Neural cell (in vitro differentiated cells): Measurements from ENCODE around the gene ATP11A. TPM values are rescaled to one million over a fixed set of nuclear protein-coding genes. Genes with fewer than 3 reads are reported as not detected.

Experiments used
- H2AFZ ChIP-seq: fragments of 200-600, 300-800 bp; sonication (generic), shearing (Covaris generic); 2 replicates; pipeline ENCODE4 v1.6.0; 2014; ENCODE audit warnings: low read depth, mild to moderate bottlenecking, antibody characterized with exemption, low read length, moderate library complexity
- H3F3A ChIP-seq: fragments of 200-600 bp; shearing (Covaris generic); 2 replicates; pipeline ENCODE4 v1.6.1; 2016; ENCODE audit warnings: mild to moderate bottlenecking, moderate library complexity, mixed read lengths, antibody characterized with exemption, low read length; ENCODE audit not compliant: insufficient read depth, poor library complexity, severe bottlenecking
- H3K27ac ChIP-seq: fragments of 200-600, 300-800 bp; sonication (generic), shearing (Covaris generic); 2 replicates; pipeline ENCODE4 v1.5.1; 2014; ENCODE audit warnings: mild to moderate bottlenecking, low read length, moderate library complexity
- H3K27me3 ChIP-seq: fragments of 300-800, 200-600 bp; sonication (generic), shearing (Covaris generic); 2 replicates; pipeline ENCODE4 v1.6.0; 2014; ENCODE audit warnings: mild to moderate bottlenecking, low read depth, low read length, moderate library complexity; ENCODE audit not compliant: insufficient read depth
- H3K36me3 ChIP-seq: fragments of 300-800, 200-600 bp; sonication (generic), shearing (Covaris generic); 2 replicates; pipeline ENCODE4 v1.5.1; 2014; ENCODE audit warnings: mild to moderate bottlenecking, antibody characterized with exemption, low read length, moderate library complexity; ENCODE audit not compliant: insufficient read depth
- H3K4me2 ChIP-seq: fragments of 300-800, 200-600 bp; sonication (generic), shearing (Covaris generic); 2 replicates; pipeline ENCODE4 v1.6.0; 2014; ENCODE audit warnings: mild to moderate bottlenecking, low read length
- H3K4me3 ChIP-seq: fragments of 300-800, 200-600 bp; sonication (generic), shearing (Covaris generic); 2 replicates; pipeline ENCODE4 v1.5.1; 2014; ENCODE audit warnings: mild to moderate bottlenecking, low read length, moderate library complexity
- H3K79me2 ChIP-seq: fragments of 200-600 bp; shearing (Covaris generic); replicated peaks from 2 replicates; pipeline ENCODE4 v1.6.0; 2014; ENCODE audit warnings: mild to moderate bottlenecking, low read length, moderate library complexity; ENCODE audit not compliant: insufficient read depth
- H3K9ac ChIP-seq: fragments of 300-800, 200-600 bp; sonication (generic), shearing (Covaris generic); 2 replicates; pipeline ENCODE4 v1.6.1; 2016; ENCODE audit warnings: mild to moderate bottlenecking, low read length, mixed read lengths
- H3K9me2 ChIP-seq: fragments of 200-600 bp; shearing (Covaris generic); 2 replicates; pipeline ENCODE4 v1.6.1; 2016; ENCODE audit warnings: mild to moderate bottlenecking, low read length, mixed read lengths; ENCODE audit not compliant: insufficient read depth
- H3K9me3 ChIP-seq: fragments of 200-600, 300-800 bp; sonication (generic), shearing (Covaris generic); 2 replicates; pipeline ENCODE4 v1.6.1; 2016; ENCODE audit warnings: mild to moderate bottlenecking, mixed run types, low read length, moderate library complexity, mixed read lengths
- H4K20me1 ChIP-seq: fragments of 200-600 bp; shearing (Covaris generic); 2 replicates; pipeline ENCODE4 v1.6.1; 2016; ENCODE audit warnings: mild to moderate bottlenecking, mixed run types; ENCODE audit not compliant: insufficient read depth
- CTCF ChIP-seq: fragments of 450-650 bp; IDR thresholded peaks from 2 replicates; pipeline ENCODE4 v1.5.1; 2014; ENCODE audit warnings: antibody characterized with exemption, mild to moderate bottlenecking, moderate library complexity; ENCODE audit not compliant: poor library complexity, severe bottlenecking
- EP300 ChIP-seq: fragments of 450-650 bp; conservative IDR thresholded peaks from 2 replicates; pipeline ENCODE4 v1.6.1; 2014; ENCODE audit warnings: antibody characterized with exemption, mild to moderate bottlenecking, moderate library complexity; ENCODE audit not compliant: poor library complexity, severe bottlenecking
- EZH2 ChIP-seq: fragments of 200-600, 300-800 bp; shearing (Covaris generic), sonication (generic); IDR thresholded peaks from 2 replicates; pipeline ENCODE4 v1.6.1; 2014; ENCODE audit warnings: antibody characterized with exemption, low read length, borderline replicate concordance, mild to moderate bottlenecking; ENCODE audit not compliant: insufficient read depth, poor library complexity, severe bottlenecking
- MXI1 ChIP-seq: fragments of 450-650 bp; conservative IDR thresholded peaks from 2 replicates; pipeline ENCODE4 v1.6.1; 2014; ENCODE audit warnings: antibody characterized with exemption, mild to moderate bottlenecking; ENCODE audit not compliant: poor library complexity, severe bottlenecking
- POLR2AphosphoS5 ChIP-seq: IDR thresholded peaks from 2 replicates; pipeline ENCODE4 v1.6.1; 2012
- RAD21 ChIP-seq: fragments of 450-650 bp; conservative IDR thresholded peaks from 2 replicates; pipeline ENCODE4 v1.6.1; 2014; ENCODE audit warnings: antibody characterized with exemption, mild to moderate bottlenecking, moderate library complexity
- REST ChIP-seq: IDR thresholded peaks from 2 replicates; pipeline ENCODE4 v1.6.1; 2012; ENCODE audit warnings: borderline replicate concordance
- SMC3 ChIP-seq: fragments of 450-650 bp; conservative IDR thresholded peaks from 2 replicates; pipeline ENCODE4 v1.6.1; 2014; ENCODE audit warnings: antibody characterized with exemption, mild to moderate bottlenecking, moderate library complexity; ENCODE audit not compliant: poor library complexity
- TAF1 ChIP-seq: IDR thresholded peaks from 2 replicates; pipeline ENCODE4 v1.6.1; 2012; ENCODE audit warnings: low read depth
- polyA plus RNA-seq: library from polyadenylated mRNA; depleted of rRNA; stranded (reverse); fragments of >200 nt; gene quantifications from 2 replicates; pipeline ENCODE4 v1.2.3, GENCODE V29; 2014

Gene ATP11A
- polyA plus RNA-seq, 1 donor from 2014 or later: 3.0 TPM

GRCh38 chr13:112651750-112652511, 37.9 kb upstream of the ATP11A start:
- TF ChIP-seq EZH2 (no peak), POLR2AphosphoS5 (no peak), MXI1 (no peak), SMC3 (no peak)
- no peaks in the 10 kb centered on the region for H3K36me3 ChIP-seq
- no peak overlapping the region for H3K9ac ChIP-seq
- H3K4me2 ChIP-seq: no peak overlapping the region
- no peak overlapping the region for H3K27ac ChIP-seq
- no peaks in the 10 kb centered on the region for H3F3A ChIP-seq
- H3K4me3 ChIP-seq: no peak overlapping the region
- H3K9me2 ChIP-seq: no peaks in the 10 kb centered on the region
- H3K9me3 ChIP-seq: no peaks in the 10 kb centered on the region
- no peak overlapping the region for H2AFZ ChIP-seq
- H3K79me2 ChIP-seq: no peaks in the 10 kb centered on the region
- H4K20me1 ChIP-seq: no peaks in the 10 kb centered on the region
- H3K27me3 ChIP-seq: no peaks in the 10 kb centered on the region

- H3F3A ChIP-seq: no peaks in the 10 kb centered on the region
- no peaks in the 10 kb centered on the region for H3K9me2 ChIP-seq
- no peaks in the 10 kb centered on the region for H4K20me1 ChIP-seq
- no peaks in the 10 kb centered on the region for H3K79me2 ChIP-seq
- no peaks in the 10 kb centered on the region for H3K27me3 ChIP-seq
- no peak overlapping the region for H3K4me2 ChIP-seq
- H3K9me3 ChIP-seq: no peaks in the 10 kb centered on the region
- no peak overlapping the region for H3K9ac ChIP-seq
- no peak overlapping the region for H3K4me3 ChIP-seq
- TF ChIP-seq RAD21 (no peak), TAF1 (no peak), CTCF (no peak)
- H2AFZ ChIP-seq: no peak overlapping the region
- no peak overlapping the region for H3K27ac ChIP-seq
- no peaks in the 10 kb centered on the region for H3K36me3 ChIP-seq
Measured at GRCh38 chr13:112652512-112653070, 37.2 kb upstream of the ATP11A start.

- no peak for TF ChIP-seq SMC3
- Histone ChIP-seq H2AFZ (no peak overlapping the region), H3K9me2 (no peaks in the 10 kb centered on the region), H3K9me3 (no peaks in the 10 kb centered on the region), H3F3A (no peaks in the 10 kb centered on the region), H3K27me3 (no peaks in the 10 kb centered on the region), H3K4me3 (no peak overlapping the region), H3K27ac (no peak overlapping the region), H4K20me1 (no peaks in the 10 kb centered on the region), H3K9ac (no peak overlapping the region), H3K36me3 (no peaks in the 10 kb centered on the region), H3K4me2 (no peak overlapping the region), H3K79me2 (no peaks in the 10 kb centered on the region)
Measured at GRCh38 chr13:112653071-112653470, 36.8 kb upstream of the ATP11A start.

- Histone ChIP-seq H3K4me3 (no peak overlapping the region), H4K20me1 (no peaks in the 10 kb centered on the region), H3K36me3 (no peaks in the 10 kb centered on the region), H2AFZ (no peak overlapping the region), H3K79me2 (no peaks in the 10 kb centered on the region), H3K27me3 (no peaks in the 10 kb centered on the region), H3K4me2 (no peak overlapping the region), H3K9me3 (no peaks in the 10 kb centered on the region), H3F3A (no peaks in the 10 kb centered on the region), H3K27ac (no peak overlapping the region), H3K9me2 (no peaks in the 10 kb centered on the region), H3K9ac (no peak overlapping the region)
- no peak for TF ChIP-seq EZH2
- no peak for TF ChIP-seq CTCF
- no peak for TF ChIP-seq SMC3
- no peak for TF ChIP-seq RAD21
- TF ChIP-seq MXI1: no peak
- no peak for TF ChIP-seq REST
- TF ChIP-seq POLR2AphosphoS5: no peak
- no peak for TF ChIP-seq EP300
Measured at GRCh38 chr13:112655913-112656312, 33.9 kb upstream of the ATP11A start.
